ENCODE measurements around the gene PGBD4.
"Not testable (repeated sequence)": the region's sequence is repeated elsewhere in the genome, so short reads cannot be mapped to it uniquely, and the experiment has no call there.

Gene PGBD4

DNA sequence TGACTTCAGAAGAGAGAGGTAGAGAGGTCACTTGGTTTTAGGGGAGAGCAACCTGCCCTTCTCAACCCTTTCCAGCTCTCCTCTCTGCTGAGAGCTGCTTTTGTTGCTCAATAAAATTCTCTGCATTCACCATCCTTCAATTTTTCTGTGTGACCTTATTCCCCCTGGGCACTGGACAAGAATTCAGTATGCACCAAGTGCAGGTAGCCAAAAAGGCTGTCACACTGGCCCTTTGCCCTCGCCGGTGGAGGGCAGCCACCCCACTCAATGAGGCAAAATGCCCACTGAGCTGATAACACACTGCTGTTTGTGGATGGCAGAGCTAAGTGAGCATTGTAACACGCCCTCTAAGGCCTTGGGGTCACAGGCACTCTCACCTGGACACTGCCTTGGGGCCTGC, 12.9 kb downstream of the PGBD4 start:
- DNase-seq, result no peak

DNA sequence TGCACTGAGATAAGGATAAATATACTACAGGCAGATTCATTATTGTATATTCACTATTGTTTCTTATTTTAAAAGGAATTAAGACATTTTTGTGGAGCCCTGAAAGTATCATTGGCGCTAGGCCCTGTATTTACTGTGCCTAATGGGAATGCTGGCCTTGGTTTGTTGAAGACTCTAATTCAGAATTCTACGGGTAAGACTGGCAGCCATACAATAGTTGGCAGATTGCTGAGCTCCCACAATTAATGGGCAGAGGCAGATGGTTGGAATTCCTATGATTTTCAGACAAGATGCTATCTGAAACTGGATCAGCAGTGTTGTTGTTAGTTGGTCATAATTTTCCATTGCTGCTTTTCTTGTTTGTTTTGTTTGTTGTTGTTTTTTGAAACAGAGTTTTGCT, 14.7 kb downstream of the PGBD4 start:
- no peak for DNase-seq

DNA sequence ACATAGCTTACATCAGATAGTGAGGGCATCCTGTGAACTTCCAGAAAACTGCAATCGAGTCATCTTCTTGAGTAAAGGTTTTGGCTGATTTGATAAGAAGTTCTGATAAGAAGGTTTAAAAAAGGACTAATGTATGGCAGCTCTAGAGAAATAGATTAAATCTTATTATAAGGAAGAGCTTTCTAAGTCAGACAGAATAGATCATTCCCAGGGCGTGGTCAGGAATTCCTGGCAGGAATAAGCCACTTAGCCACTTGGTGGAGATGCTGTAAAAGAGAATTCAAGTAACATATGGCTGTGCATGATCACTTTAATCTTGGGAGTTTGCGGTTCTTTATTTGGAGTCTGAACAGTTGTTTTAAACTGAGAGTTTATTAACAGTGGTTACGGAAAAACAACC, 17.4 kb downstream of the PGBD4 start:
- no peak for DNase-seq

DNA sequence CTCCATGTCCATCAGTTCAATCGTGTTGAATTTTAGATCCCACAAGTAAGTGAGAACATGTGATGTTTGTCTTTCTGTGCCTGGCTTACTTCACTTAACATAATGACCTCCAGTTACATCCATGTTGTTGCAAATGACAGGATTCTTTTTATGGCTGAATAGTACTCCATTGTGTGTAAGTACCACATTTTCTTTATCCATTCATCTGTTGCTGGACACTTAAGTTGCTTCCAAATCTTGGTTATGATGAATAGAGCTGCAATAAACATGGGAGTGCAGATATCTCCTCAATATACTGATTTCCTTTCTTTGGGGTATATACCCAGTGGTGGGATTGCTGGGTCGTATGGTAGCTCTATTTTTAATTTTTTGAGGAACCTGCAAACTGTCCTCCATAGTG, 18.5 kb downstream of the PGBD4 start:
- DNase-seq, result not testable (repeated sequence)

DNA sequence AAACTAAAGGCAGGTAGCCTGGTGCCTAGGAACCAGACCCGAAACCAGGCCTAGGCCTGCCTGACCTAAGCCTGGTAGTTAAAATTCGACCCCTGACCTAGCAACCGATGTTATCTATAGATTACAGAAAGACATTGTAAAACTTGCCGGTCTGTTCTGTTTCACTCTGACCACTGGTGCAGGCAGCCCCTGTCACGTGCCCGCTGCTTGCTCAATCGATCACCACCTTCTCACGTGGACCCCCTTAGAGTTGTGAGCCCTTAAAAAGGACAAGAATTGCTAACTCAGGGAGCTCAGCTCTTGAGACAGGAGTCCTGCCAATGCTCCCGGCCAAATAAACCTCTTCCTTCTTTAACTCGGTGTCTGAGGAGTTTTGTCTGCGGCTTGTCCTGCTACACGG, 19.9 kb downstream of the PGBD4 start:
- DNase-seq, result not testable (repeated sequence)

DNA sequence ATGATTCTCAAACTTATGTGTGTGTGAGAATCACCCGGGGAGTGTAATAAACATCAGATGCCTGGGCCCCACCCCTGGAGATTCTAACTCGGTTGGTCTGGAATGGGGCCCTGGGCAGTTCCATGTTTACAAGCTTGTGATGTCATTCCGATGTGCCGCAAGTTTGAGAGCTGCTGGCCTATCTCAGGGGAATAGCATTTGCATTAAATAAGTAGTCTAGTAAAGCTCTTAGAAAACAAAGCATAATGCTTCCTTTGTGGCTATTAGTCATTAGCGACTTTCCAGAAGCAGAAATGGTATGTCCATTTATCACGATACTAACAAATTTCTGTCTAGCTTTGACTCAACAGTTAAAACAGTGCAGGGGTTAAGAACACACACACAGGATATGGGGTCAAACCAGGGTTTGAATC, 20.9 kb downstream of the PGBD4 start:
- DNase-seq, result no peak

DNA sequence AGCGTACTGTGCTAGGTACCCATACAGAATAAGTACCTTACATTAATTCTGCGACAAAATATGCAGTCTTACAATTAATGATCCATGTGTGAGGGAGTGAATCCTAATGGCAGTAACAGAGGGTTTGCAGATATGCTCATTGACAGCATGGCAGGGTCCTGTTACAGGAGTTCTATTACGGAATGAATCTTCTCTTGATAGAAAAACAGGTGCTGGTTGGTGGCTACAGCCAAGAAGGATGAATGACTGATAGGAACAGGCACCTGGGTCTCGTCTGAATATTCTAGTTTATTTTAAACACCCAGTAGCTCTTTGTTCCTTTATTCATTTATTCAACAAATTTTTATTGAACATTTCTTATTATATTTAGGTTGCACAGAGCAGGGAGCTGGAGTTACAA, 22.8 kb downstream of the PGBD4 start:
- DNase-seq, result no peak

DNA sequence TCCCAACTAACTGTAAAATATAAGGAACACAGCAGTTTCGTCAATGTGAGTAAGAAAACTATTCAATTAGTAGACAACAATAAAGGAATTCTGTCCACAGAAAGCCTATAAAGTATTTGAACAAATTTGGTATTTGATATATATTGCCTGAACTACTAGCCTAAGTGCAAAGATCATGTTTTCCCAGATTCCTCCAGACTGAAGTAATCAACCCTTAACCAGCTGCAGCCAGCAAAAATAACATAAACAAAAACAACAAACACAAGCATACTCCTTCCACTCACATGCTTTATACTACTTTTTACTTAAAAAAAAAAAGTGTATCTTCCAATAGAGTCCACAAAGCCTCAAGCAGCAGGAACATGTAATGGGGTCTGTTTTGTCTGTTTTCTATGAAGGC, 24.1 kb downstream of the PGBD4 start:
- DNase-seq, result no peak

DNA sequence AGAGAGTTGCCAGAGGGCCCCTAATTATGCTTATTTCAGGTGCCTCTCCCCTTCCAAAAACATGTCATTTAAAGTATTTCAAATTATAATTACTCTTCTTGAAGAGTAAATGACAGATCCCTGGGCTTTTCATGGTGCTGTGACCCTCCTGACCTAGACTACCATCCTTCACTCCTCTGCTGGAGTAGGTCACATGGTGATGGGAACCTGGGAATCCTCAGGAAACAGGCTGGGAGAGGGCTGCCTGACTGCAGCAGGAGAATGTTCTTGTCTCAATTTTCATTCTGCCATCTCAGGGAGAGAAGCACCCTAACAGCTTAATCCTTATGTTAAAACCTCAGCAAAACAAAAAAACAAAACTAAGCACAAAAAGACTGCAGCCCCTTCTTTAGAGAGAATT, 24.6 kb downstream of the PGBD4 start:
- no peak for DNase-seq

DNA sequence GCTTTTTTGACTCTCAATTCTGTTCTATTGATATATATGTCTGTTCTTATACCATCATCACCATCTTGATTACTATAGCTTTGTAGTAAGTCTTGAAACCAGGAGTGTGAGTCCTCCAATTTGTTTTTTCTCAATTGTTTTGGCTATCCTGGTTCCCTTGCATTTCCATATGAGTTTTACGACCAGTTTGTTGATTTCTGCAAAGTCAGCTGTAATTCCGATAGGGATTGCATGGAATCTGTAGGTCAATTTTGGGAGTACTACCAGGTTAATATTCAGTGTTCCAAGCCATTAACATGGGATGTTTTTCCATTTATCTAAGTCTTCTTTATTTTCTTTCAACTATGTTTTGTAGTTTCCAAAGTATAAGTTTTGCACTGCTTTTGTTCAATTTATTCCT, 27.0 kb downstream of the PGBD4 start:
- no peak for DNase-seq

DNA sequence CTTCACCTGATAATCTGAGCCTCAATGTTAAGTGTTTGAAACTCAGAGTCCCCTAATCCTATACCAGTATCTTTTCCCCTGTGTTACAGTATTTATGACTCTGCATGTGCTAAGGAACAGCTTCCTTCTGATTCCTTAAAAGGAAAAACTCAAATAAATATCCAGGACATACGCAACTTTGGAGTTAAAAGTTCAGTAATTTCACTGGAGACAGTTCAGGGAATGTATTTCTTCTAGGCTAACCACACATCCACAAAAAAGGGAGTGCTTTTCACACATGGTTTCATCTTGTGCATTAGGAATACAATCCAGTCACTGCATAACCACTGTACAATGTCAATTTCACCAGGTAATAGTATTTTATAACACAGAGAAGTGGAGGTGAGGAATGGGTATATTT, 31.0 kb downstream of the PGBD4 start:
- no peak for DNase-seq

DNA sequence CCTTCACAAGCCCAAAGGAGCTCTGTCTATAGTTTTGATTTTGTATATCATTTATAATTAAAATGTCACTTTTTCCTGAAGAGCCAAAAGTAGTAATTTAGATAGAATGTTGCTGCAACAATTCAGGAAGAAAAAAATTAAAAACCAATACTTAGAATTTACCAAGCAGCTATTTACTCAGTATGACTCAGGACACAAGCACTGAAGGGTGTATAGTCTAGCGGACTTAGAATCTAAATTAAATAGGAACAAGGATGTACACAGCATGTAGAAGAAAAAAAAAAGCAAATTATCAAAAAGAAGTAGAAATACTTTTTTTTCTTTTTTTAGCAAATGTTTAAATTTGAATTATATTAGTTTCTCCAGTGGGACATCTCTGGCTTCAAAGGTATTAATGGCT, 31.6 kb downstream of the PGBD4 start:
- DNase-seq, result no peak

DNA sequence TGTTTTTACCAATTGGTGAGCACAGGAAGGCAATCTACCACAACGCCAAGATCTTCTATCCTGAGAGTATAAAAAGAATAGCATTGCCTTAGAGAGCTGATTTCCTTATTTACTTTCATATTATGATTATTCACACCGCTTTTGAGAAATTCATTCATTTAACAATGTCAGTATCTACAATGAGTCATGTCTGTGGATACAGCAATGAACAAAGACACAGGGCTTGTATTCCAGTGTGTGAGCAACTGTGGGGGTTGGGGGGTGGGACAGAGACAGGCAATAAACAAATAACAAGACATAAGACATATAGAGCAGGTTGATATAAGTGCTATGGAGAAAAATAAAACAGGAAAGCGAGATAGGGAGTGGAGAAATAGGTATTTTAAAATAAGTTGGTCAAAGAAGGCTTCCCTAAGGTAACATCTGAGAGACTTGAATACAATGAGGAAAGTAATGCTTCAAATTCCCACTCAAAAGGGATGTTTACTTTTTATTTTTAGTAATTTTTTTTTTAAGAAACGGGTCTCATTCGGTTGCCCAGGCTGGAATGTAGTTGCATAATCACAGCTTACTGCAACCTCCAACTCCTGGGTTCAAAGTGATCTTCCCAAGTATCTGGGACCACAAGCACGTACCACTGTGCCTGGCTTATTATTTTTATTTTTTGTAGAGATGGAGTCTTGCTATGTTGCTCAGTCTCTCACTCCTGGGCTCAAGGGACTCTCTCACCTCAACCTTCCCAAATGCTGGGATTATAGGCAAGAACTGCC, 45.7 kb downstream of the PGBD4 start:
- DNase-seq, result no peak

DNA sequence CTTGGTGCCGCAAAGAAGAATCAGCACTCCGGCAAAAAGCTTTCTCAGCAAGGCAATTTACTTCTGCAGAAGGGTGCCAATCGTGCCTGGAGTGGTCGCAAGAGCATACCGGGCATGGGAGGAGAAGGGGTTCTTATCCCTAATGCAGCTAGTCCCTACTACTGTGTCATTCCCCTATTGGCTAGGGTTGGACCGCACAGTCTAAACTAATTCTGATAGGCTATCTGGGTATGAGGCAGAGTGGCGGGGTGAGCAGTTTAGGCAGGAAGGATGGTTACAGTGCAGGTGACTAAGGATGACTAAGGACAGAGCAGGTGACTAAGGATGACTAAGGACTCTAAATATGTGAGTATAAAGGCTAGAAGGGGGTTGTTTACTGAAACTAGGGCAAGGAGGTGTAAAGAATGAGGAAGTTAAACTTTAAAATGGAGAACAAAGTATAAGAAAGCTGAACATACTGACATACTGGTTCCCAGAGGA, 52.9 kb downstream of the PGBD4 start:
- DNase-seq, result no peak

DNA sequence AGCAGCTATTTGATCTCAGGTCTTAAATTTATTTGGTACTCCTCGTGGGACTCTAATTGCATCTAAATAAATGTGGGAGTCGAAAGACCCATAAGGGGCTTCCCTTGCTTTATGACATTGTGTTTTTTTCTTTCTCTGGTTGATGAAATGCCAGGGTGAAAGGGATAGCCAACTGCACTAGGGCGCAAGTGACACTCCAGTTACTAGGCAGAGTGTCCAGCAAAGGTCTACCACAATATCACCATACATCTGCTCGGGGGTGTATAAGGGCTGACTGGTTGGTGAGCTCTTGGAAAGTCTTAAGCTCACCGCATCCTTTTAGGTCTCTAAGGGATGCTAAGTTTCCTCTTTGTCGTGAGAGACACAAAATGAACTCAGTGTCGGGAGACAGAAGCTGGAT, 54.0 kb downstream of the PGBD4 start:
- DNase-seq, result no peak
